ENCODE results near the gene MTCH1. TPM values are rescaled to one million over a fixed set of nuclear protein-coding genes. Genes with fewer than 3 reads are reported as not detected.

Gene MTCH1
- total and polyA plus RNA-seq, 9 of the 15 experiments (the other 6 are each of a cell fraction or from before 2014, with no cell fraction given) = 7.9 to 161 (median 118) TPM

DNA sequence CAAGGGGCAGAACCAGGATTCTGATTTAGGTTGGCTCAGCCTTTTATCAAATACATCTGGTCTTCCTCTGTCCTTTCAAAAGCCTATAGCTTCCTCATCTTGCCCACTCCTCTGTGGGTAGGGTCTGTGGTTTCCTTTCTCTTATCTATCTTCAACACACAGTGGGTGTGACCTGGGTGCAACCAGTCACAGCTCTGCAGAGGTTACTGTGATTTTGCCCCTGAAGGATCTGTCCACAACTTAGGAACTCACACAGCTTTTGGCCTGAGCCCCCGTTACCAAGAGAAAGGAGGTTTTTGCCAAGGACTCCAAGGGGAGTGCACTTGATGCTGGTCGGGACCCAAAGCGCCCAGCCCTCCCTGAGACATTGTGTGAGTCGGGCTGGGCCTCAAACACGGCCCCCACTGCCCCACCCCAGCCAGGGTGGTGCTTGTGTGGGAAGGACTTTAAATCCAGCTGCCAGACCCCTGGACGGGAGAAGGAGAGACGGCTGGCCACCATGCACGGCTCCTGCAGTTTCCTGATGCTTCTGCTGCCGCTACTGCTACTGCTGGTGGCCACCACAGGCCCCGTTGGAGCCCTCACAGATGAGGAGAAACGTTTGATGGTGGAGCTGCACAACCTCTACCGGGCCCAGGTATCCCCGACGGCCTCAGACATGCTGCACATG lies 31.6 kb downstream of the MTCH1 start, which contains the start of gene PI16 (continued):
- TF ChIP-seq, protein P1, sequence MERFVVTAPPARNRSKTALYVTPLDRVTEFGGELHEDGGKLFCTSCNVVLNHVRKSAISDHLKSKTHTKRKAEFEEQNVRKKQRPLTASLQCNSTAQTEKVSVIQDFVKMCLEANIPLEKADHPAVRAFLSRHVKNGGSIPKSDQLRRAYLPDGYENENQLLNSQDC (CRISPR knock-in tag; IDR thresholded peaks at IDR 0.05) = no peak
- TF ChIP-seq ETS2 (tag; IDR thresholded peaks at IDR 0.05; ENCODE audit: borderline replicate concordance, poor library complexity, severe bottlenecking) = no peak
- TF ChIP-seq MCM2 (IDR thresholded peaks at IDR 0.05; ENCODE audit: low read depth) = no peak
- no peak for TF ChIP-seq MBD2 (IDR thresholded peaks at IDR 0.05; ENCODE audit: borderline replicate concordance, low read depth)
- TF ChIP-seq, protein P2, sequence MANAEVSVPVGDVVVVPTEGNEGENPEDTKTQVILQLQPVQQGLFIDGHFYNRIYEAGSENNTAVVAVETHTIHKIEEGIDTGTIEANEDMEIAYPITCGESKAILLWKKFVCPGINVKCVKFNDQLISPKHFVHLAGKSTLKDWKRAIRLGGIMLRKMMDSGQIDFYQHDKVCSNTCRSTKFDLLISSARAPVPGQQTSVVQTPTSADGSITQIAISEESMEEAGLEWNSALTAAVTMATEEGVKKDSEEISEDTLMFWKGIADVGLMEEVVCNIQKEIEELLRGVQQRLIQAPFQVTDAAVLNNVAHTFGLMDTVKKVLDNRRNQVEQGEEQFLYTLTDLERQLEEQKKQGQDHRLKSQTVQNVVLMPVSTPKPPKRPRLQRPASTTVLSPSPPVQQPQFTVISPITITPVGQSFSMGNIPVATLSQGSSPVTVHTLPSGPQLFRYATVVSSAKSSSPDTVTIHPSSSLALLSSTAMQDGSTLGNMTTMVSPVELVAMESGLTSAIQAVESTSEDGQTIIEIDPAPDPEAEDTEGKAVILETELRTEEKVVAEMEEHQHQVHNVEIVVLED (CRISPR knock-in tag; IDR thresholded peaks at IDR 0.05) = no peak
- peak; percentile 32; the same call in 1 of the 2 replicates for TF ChIP-seq NFE2 (IDR thresholded peaks at IDR 0.05; ENCODE audit: low read depth)
- TF ChIP-seq FOXP1 (CRISPR knock-in tag; IDR thresholded peaks at IDR 0.05) = no peak
- no peak for TF ChIP-seq NCOA2 (IDR thresholded peaks at IDR 0.05; ENCODE audit: partially characterized antibody in 2 of 2)
- peak; percentile 61; the same call in 1 of the 2 replicates for TF ChIP-seq CREM (IDR thresholded peaks at IDR 0.05; ENCODE audit: low read depth)
- no peak for TF ChIP-seq ZNF830 (CRISPR knock-in tag; IDR thresholded peaks at IDR 0.05)
- peak; percentile 52; the same call in 1 of the 2 replicates for TF ChIP-seq ARID3A (IDR thresholded peaks at IDR 0.05; ENCODE audit: borderline replicate concordance, low read depth, low read length)
- no peak for TF ChIP-seq HMG20B (CRISPR knock-in tag; IDR thresholded peaks at IDR 0.05)
- TF ChIP-seq FOXJ2 (tag; IDR thresholded peaks at IDR 0.05) = peak; percentile 44; the same call in 1 of the 2 replicates
- TF ChIP-seq HCFC1 (IDR thresholded peaks at IDR 0.05; ENCODE audit: low read depth, low read length) = peak; percentile 15; the same call in 1 of the 2 replicates
- no peak for TF ChIP-seq FOXK2 (conservative IDR thresholded peaks at IDR 0.05 in 1 of 2, IDR thresholded peaks at IDR 0.05 in 1 of 2; ENCODE audit: low read depth in 2 of 2)
- TF ChIP-seq, protein P3, sequence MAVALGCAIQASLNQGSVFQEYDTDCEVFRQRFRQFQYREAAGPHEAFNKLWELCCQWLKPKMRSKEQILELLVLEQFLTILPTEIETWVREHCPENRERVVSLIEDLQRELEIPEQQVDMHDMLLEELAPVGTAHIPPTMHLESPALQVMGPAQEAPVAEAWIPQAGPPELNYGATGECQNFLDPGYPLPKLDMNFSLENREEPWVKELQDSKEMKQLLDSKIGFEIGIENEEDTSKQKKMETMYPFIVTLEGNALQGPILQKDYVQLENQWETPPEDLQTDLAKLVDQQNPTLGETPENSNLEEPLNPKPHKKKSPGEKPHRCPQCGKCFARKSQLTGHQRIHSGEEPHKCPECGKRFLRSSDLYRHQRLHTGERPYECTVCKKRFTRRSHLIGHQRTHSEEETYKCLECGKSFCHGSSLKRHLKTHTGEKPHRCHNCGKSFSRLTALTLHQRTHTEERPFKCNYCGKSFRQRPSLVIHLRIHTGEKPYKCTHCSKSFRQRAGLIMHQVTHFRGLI (CRISPR knock-in tag; IDR thresholded peaks at IDR 0.05) = no peak
- no peak for TF ChIP-seq CBX3 (IDR thresholded peaks at IDR 0.05; ENCODE audit: borderline replicate concordance in 1 of 2, low read length in 2 of 2)
- TF ChIP-seq SMARCA4 (IDR thresholded peaks at IDR 0.05) = peak; percentile 94
- peak; percentile 14 for TF ChIP-seq PRDM10 (IDR thresholded peaks at IDR 0.05; ENCODE audit: partially characterized antibody)
- no peak for TF ChIP-seq ZBED1 (IDR thresholded peaks at IDR 0.05)
